ENCODE results near the gene POFUT2. TPM values are rescaled to one million over a fixed set of nuclear protein-coding genes. Genes with fewer than 3 reads are reported as not detected.
"Not testable (repeated sequence)": the region's sequence is repeated elsewhere in the genome, so short reads cannot be mapped to it uniquely, and the experiment has no call there.

Gene POFUT2
- total RNA-seq, 4 donors from 2014 or later, result 29.9 to 79.3 (median 33.3) TPM

DNA sequence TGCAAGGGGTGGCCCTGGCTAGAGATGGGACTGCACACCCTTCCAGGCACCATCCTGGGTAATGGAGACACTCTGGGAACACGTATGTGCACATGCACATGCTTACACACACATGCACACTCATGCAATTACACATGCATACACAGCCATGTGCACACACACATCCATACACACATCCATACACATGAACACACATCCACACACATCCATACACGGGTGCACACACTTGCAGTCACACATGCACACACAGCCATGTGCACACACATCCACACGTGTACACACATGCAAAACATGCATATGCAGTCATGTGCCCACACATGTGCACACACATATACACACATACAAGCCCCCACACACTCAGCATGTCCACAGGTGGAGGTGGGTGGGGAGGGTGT, 22.3 kb upstream of the POFUT2 start:
- no peak for DNase-seq
- 77% methylated on average over 3 of the region's 3 CpGs; no CpG with 5 or more reads in 1 of the 2 donors for WGBS, 2 donors (ENCODE audit: low coverage in 1 of 2)
- intact Hi-C loops (cut with DNase I; ENCODE audit: low total_unique reads), result no loop called here

GRCh38 chr21:45309069-45309986, 21.6 kb upstream of the POFUT2 start:
- intact Hi-C loops (cut with DNase I; ENCODE audit: low total_unique reads) (no loop called here), in situ Hi-C loops (cut with MboI; ENCODE audit: low pct_ligation_motif_present in 1 of 4, low pct_unique_long_range_greater_than_20kb in 1 of 4, low sequenced_read_pairs in 3 of 4) (no loop called here)
- peaks cover 0 to 24% (median 19%) of the 10 kb centered on the region in 4 donors for H3K4me1 ChIP-seq
- peak; percentile 70 for DNase-seq
- no peaks in the 10 kb centered on the region for H3K27me3 ChIP-seq
- H3K27ac ChIP-seq, result peak overlapping the region; percentile 57 to 80 (median 74)
- H3K9me3 ChIP-seq, result no peaks in the 10 kb centered on the region
- WGBS, 2 donors (ENCODE audit: low coverage in 1 of 2), result 24 to 58% methylated on average over 8 to 27 of the region's 27 CpGs
- H3K36me3 ChIP-seq, result no peaks in the 10 kb centered on the region
- TF ChIP-seq CTCF (IDR thresholded peaks at IDR 0.05) (peak; percentile 56 to 64 (median 59)), POLR2A (IDR thresholded peaks at IDR 0.05) (no peak)
- H3K4me3 ChIP-seq, result no peak overlapping the region

More for the DNA sequence above, 22.3 kb upstream of the POFUT2 start:
- no peaks in the 10 kb centered on the region for H3K27me3 ChIP-seq
- no peak overlapping the region for H3K4me3 ChIP-seq
- in situ Hi-C loops (cut with MboI; ENCODE audit: low pct_ligation_motif_present in 1 of 4, low pct_unique_long_range_greater_than_20kb in 1 of 4, low sequenced_read_pairs in 3 of 4), result no loop called here
- H3K27ac ChIP-seq, result peak overlapping the region in 2 of 4 donors; percentile 73 to 75
- H3K9me3 ChIP-seq, result no peaks in the 10 kb centered on the region
- TF ChIP-seq POLR2AphosphoS5 (IDR thresholded peaks at IDR 0.05), result no peak
- no peak for TF ChIP-seq CTCF (IDR thresholded peaks at IDR 0.05)
- no peaks in the 10 kb centered on the region for H3K36me3 ChIP-seq
- H3K4me1 ChIP-seq, result peaks cover 0 to 24% (median 19%) of the 10 kb centered on the region in 4 donors

- in situ Hi-C loops (cut with MboI; ENCODE audit: low pct_ligation_motif_present in 1 of 4, low pct_unique_long_range_greater_than_20kb in 1 of 4, low sequenced_read_pairs in 3 of 4) (no loop called here), intact Hi-C loops (cut with DNase I; ENCODE audit: low total_unique reads) (no loop called here)
- Histone ChIP-seq H3K27me3 (no peaks in the 10 kb centered on the region), H3K27ac (peak overlapping the region; percentile 57 to 80 (median 74)), H3K4me1 (peaks cover 0 to 24% (median 19%) of the 10 kb centered on the region in 4 donors), H3K4me3 (no peak overlapping the region), H3K36me3 (no peaks in the 10 kb centered on the region), H3K9me3 (no peaks in the 10 kb centered on the region)
- TF ChIP-seq POLR2AphosphoS5 (IDR thresholded peaks at IDR 0.05) (no peak), CTCF (IDR thresholded peaks at IDR 0.05) (no peak), POLR2A (IDR thresholded peaks at IDR 0.05) (no peak), EP300 (IDR thresholded peaks at IDR 0.05; ENCODE audit: low read depth) (no peak)
- WGBS, 2 donors (ENCODE audit: low coverage in 1 of 2), result 62 to 100% methylated on average over 2 to 26 of the region's 27 CpGs
- no peak for DNase-seq
Measured at GRCh38 chr21:45308194-45309068, 20.7 kb upstream of the POFUT2 start.

- intact Hi-C loops (cut with DNase I; ENCODE audit: low total_unique reads); DNase-seq; H3K4me3 ChIP-seq; H3K36me3 ChIP-seq; in situ Hi-C loops (cut with MboI; ENCODE audit: low pct_ligation_motif_present in 1 of 4, low pct_unique_long_range_greater_than_20kb in 1 of 4, low sequenced_read_pairs in 3 of 4); H3K9me3 ChIP-seq; H3K27me3 ChIP-seq: not testable (repeated sequence)
- Histone ChIP-seq H3K27ac (peak overlapping the region in 3 of 4 donors; percentile 75 to 82 (median 80)), H3K4me1 (peaks cover 0 to 25% (median 19%) of the 10 kb centered on the region in 4 donors)
- 78 to 84% methylated on average over 15 to 17 of the region's 17 CpGs for WGBS, 2 donors (ENCODE audit: low coverage in 1 of 2)
Measured at GRCh38 chr21:45307597-45308158, 20.0 kb upstream of the POFUT2 start.
